ENCODE results near the gene TNFSF13.
A peak's percentile ranks its signal among the peaks of the same experiment; 100 is the strongest.

TNFSF13 gene

DNA sequence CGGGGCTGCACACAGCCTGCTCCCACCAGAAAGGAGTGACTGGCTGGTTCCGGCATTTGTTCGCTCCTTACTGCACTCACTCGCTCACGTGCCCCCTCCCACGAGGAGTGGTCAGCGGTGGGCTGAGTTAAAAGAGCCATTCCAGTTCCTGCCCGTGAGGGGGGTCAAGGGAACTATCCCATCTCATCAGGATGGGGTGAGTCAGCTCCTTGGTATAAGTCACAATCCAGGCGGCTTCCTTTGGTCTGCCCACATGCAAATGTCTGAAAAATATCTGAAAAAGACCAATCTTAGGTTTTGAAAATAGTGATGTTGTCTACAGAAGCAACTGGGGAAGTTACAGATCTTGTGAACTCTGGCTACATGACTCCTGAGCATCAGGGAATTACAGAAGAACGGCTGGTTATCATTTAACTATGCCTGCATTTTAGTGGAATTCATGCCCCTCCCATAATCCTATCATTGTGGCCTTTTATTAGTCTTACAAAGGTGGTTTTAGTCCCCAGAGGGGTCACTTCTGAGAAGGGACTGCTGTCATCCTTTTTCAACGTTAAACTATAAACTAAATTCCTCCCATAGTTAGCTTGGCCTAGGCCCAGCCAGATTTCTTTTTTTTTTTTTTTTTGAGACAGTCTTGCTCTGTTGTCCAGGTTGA, 19.5 kb upstream of the TNFSF13 start:
- TF ChIP-seq, protein P1, sequence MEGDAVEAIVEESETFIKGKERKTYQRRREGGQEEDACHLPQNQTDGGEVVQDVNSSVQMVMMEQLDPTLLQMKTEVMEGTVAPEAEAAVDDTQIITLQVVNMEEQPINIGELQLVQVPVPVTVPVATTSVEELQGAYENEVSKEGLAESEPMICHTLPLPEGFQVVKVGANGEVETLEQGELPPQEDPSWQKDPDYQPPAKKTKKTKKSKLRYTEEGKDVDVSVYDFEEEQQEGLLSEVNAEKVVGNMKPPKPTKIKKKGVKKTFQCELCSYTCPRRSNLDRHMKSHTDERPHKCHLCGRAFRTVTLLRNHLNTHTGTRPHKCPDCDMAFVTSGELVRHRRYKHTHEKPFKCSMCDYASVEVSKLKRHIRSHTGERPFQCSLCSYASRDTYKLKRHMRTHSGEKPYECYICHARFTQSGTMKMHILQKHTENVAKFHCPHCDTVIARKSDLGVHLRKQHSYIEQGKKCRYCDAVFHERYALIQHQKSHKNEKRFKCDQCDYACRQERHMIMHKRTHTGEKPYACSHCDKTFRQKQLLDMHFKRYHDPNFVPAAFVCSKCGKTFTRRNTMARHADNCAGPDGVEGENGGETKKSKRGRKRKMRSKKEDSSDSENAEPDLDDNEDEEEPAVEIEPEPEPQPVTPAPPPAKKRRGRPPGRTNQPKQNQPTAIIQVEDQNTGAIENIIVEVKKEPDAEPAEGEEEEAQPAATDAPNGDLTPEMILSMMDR (conservative IDR thresholded peaks at IDR 0.05; ENCODE audit: low read length): no peak
- DNase-seq (ENCODE audit: low read depth): no peak
- H3K4me3 ChIP-seq (ENCODE audit: low read length): no peak overlapping the region

DNA sequence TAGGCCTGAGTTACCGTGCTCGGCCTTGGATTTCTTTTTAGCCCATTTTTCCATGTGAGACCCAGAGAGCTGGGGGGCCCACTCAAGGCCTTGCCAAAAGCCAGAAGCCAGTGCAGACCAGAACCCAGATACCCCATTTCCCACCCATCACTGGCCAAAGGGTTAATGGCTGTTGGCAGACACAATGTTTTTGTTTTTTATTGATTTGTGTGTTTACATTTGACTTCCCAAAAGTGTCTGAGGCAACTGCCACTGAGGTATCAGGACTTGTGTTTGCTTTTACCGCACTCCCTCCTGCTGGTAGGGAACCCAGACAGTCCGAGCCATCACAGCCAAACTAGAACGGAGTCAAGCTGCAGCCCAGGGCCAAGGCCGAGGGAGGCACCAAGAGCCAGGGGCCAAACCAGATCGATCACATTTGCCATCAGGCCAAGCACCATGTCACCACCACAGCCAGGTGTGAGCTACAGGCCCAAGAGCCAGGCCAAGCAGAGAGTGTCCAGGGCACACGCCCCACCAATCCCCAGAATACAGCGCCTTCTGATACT, 17.4 kb upstream of the TNFSF13 start:
- no peak for DNase-seq (ENCODE audit: low read depth)
- TF ChIP-seq, protein P1 (conservative IDR thresholded peaks at IDR 0.05; ENCODE audit: low read length): no peak
- H3K4me3 ChIP-seq (ENCODE audit: low read length): no peak overlapping the region

DNA sequence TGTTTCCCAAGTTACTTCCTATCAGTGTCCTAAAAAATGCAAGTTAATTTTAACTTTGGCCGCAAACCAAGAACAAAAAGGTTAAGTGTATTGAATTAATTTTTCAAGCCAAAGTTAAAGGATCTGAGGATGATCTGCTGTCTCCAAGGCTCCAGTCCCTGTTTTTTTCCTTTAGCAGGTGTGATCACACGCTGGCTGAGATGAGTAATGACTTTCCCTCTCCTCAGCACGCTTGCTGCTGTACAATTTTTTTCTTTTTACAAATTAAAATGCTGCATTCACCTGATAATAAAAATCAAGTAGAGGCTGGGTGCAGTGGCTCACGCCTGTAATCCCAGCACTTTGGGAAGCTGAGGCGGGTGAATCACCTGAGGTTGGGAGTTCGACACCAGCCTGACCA, 13.6 kb upstream of the TNFSF13 start:
- TF ChIP-seq, protein P1 (conservative IDR thresholded peaks at IDR 0.05; ENCODE audit: low read length): no peak
- H3K4me3 ChIP-seq (ENCODE audit: low read length): no peak overlapping the region
- DNase-seq (ENCODE audit: low read depth): no peak

DNA sequence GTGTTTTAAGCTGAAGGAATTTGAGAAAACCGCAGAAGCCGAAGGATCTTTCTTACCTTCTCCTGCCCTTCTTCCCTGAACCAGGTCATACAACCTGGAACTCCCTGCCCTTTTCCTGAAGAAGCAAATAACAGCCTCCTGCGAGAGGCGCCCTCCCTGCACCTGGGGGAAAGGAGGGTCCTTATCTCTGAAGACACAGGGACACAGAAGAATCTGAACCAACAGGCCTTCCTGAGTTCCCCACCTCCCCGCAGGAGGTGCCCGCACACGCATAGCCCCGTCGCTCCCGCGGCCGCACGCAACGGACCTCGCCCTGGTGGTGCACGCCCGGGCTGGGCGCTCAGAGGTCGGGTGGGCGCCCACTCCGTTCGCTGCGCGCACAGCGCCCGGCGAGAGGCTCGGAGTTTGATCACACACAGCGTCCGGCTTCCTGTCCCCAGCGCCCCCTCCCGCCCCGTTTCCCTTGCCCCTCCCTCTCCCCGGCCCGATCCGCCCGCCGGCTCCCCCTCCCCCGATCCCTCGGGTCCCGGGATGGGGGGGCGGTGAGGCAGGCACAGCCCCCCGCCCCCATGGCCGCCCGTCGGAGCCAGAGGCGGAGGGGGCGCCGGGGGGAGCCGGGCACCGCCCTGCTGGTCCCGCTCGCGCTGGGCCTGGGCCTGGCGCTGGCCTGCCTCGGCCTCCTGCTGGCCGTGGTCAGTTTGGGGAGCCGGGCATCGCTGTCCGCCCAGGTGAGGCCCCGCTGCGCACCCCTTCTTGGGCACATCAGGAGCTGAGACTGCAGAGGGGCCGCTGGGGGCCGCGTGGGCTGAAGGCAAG, 9.8 kb upstream of the TNFSF13 start, which contains the start of gene TNFSF12:
Gene TNFSF12 (plus strand): TSS at position 474 of the 816 bp plus-strand sequence. CDS start 96 bp downstream, at position 570.
- DNase-seq (ENCODE audit: low read depth): peak; percentile 28
- TF ChIP-seq, protein P1 (conservative IDR thresholded peaks at IDR 0.05; ENCODE audit: low read length): no peak; the same call in 1 of the 2 replicates
- H3K4me3 ChIP-seq (ENCODE audit: low read length): peak within 1 kb of the TSS; percentile 74

DNA sequence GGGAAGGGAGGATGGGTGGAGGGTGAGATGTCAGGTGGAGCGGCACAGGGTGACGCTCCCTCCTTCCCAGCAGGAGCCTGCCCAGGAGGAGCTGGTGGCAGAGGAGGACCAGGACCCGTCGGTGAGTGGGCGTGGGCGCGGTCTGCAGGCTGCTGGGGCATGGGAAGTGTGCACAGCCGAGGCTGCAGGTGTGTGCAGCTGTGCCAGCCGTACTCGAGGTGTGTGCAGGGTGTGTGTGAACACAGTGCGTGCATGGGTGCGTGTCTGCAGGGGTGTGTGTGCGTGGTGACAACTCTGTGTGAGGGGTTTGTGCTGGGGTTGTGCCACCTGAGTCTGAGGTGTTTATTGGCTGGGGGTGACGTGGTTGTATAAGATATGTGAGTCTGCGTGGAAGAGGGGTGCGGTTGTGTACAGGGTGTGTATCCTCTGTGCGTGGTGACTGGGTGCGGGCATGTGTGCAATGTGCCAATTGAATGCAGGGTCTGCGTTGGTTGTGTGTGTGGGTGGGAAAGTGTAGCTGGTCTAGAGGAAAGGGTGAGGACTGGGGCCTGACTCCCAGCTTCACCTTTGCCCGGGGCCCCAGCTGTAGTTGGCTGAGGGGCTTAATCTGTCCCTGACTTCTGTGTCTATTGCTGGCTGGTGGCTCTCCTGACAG, 9.0 kb upstream of the TNFSF13 start:
- DNase-seq (ENCODE audit: low read depth): no peak
- peak overlapping the region; percentile 74 for H3K4me3 ChIP-seq (ENCODE audit: low read length)
- TF ChIP-seq, protein P1 (conservative IDR thresholded peaks at IDR 0.05; ENCODE audit: low read length): no peak

DNA sequence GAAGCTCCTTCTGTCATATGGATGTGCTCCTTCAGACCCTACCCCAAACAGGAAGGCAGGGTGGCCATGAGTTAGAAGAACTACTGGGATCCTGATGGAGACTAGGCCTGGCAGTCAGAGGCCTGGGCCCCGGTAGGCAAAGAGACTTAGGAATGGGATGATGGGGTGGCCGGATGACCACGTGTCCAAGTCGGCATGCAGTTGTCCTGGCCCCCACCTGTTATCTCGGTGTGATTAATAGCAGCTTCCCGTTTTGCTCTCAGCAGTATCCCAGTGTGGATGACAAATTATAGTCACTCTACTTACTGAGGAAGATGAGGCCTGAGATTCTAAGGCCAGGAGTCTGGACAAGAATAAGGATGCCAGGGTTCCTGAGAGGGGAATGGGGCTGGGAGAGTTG, 8.2 kb upstream of the TNFSF13 start:
- DNase-seq (ENCODE audit: low read depth): no peak
- H3K4me3 ChIP-seq (ENCODE audit: low read length): no peak overlapping the region
- TF ChIP-seq, protein P1 (conservative IDR thresholded peaks at IDR 0.05; ENCODE audit: low read length): no peak

Data from AG10803 (cell line).